GM23338 (cell line): Measurements from ENCODE around the gene ZNF488.

Experiments
- CTCF ChIP-seq, 2 experiments: fragments of 200-600 bp in 1 of 2; sonication (generic) in 1 of 2; conservative IDR thresholded peaks; 2 replicates each; pipeline versions ENCODE4 v1.5.1 to v1.6.1; 2016 to 2017; ENCODE audit warnings: antibody characterized with exemption in 2 of 2, low read depth in 2 of 2, mild to moderate bottlenecking in 2 of 2, moderate library complexity in 1 of 2
- EZH2 ChIP-seq: fragments of 200-600 bp; sonication (generic); IDR thresholded peaks from one replicate; pipeline ENCODE4 v1.8.0; 2017; ENCODE audit warnings: antibody characterized with exemption, mild to moderate bottlenecking, low read depth; ENCODE audit not compliant: unreplicated experiment
- REST ChIP-seq: IDR thresholded peaks from one replicate; pipeline ENCODE4 v1.6.1; 2018; ENCODE audit warnings: antibody characterized with exemption; ENCODE audit not compliant: unreplicated experiment

GRCh38 chr10:47318706-47319105 lies 65.4 kb downstream of the ZNF488 start:
- TF ChIP-seq CTCF (conservative IDR thresholded peaks at IDR 0.05; ENCODE audit: low read depth in 2 of 2) (no peak), EZH2 (no peak), REST (no peak)
